HEK293 (cell line): ENCODE data around the gene RASL10B.

Source experiments
- HOXC10 ChIP-seq: sonication (generic); formaldehyde crosslinking; IDR thresholded peaks from 2 replicates; pipeline ENCODE4 v1.8.1; 2023; ENCODE audit warnings: mild to moderate bottlenecking, missing genetic modification reagents
- PRDM10 ChIP-seq: fragments of 450-650 bp; formaldehyde crosslinking; IDR thresholded peaks from 2 replicates; pipeline ENCODE4 v1.5.1; 2016; ENCODE audit warnings: missing biosample characterization, missing genetic modification characterization
- PRDM4 ChIP-seq: fragments of 450-650 bp; formaldehyde crosslinking; IDR thresholded peaks from 2 replicates; pipeline ENCODE4 v1.5.1; 2017; ENCODE audit warnings: missing biosample characterization, missing genetic modification characterization
- SP7 ChIP-seq: fragments of 450-650 bp; formaldehyde crosslinking; IDR thresholded peaks from 2 replicates; pipeline ENCODE4 v1.5.1; 2016; ENCODE audit warnings: missing biosample characterization, missing genetic modification characterization
- TRIM28 ChIP-seq: IDR thresholded peaks from 2 replicates; pipeline ENCODE4 v1.6.1; 2011; ENCODE audit warnings: low read length, control low read depth, borderline replicate concordance
- YY2 ChIP-seq: fragments of 450-650 bp; formaldehyde crosslinking; IDR thresholded peaks from 2 replicates; pipeline ENCODE4 v1.5.1; 2016; ENCODE audit warnings: missing biosample characterization, missing genetic modification characterization
- ZFP37 ChIP-seq: fragments of 450-650 bp; formaldehyde crosslinking; IDR thresholded peaks from 2 replicates; pipeline ENCODE4 v1.5.1; 2016; ENCODE audit warnings: missing biosample characterization, missing genetic modification characterization
- ZNF140 ChIP-seq: fragments of 450-650 bp; formaldehyde crosslinking; IDR thresholded peaks from 2 replicates; pipeline ENCODE4 v1.5.1; 2016; ENCODE audit warnings: missing biosample characterization, missing genetic modification characterization
- ZNF146 ChIP-seq: fragments of 450-650 bp; formaldehyde crosslinking; IDR thresholded peaks from 2 replicates; pipeline ENCODE4 v1.5.1; 2016; ENCODE audit warnings: missing biosample characterization, missing genetic modification characterization
- ZNF174 ChIP-seq: fragments of 450-650 bp; formaldehyde crosslinking; IDR thresholded peaks from 2 replicates; pipeline ENCODE4 v1.5.0; 2017; ENCODE audit warnings: missing biosample characterization, mild to moderate bottlenecking, missing genetic modification characterization
- ZNF324 ChIP-seq: fragments of 450-650 bp; formaldehyde crosslinking; IDR thresholded peaks from 2 replicates; pipeline ENCODE4 v1.5.1; 2016; ENCODE audit warnings: missing biosample characterization, missing genetic modification characterization
- ZNF335 ChIP-seq: fragments of 450-650 bp; formaldehyde crosslinking; conservative IDR thresholded peaks from 2 replicates; pipeline ENCODE4 v1.5.1; 2016; ENCODE audit warnings: missing biosample characterization, missing genetic modification characterization
- ZNF48 ChIP-seq: fragments of 450-650 bp; formaldehyde crosslinking; IDR thresholded peaks from 2 replicates; pipeline ENCODE4 v1.5.1; 2016; ENCODE audit warnings: missing biosample characterization, missing genetic modification characterization
- ZNF521 ChIP-seq: fragments of 450-650 bp; formaldehyde crosslinking; IDR thresholded peaks from 2 replicates; pipeline ENCODE4 v1.5.1; 2017; ENCODE audit warnings: missing biosample characterization, mild to moderate bottlenecking, missing genetic modification characterization
- ZNF555 ChIP-seq: fragments of 450-650 bp; formaldehyde crosslinking; conservative IDR thresholded peaks from 2 replicates; pipeline ENCODE4 v1.5.1; 2017; ENCODE audit warnings: missing biosample characterization, mild to moderate bottlenecking, missing genetic modification characterization, inconsistent platforms
- ZNF610 ChIP-seq: fragments of 450-650 bp; formaldehyde crosslinking; IDR thresholded peaks from 2 replicates; pipeline ENCODE4 v1.5.1; 2016; ENCODE audit warnings: missing biosample characterization, missing genetic modification characterization, borderline replicate concordance
- ZNF623 ChIP-seq: fragments of 450-650 bp; formaldehyde crosslinking; IDR thresholded peaks from 2 replicates; pipeline ENCODE4 v1.5.1; 2016; ENCODE audit warnings: missing biosample characterization, missing genetic modification characterization
- ZNF707 ChIP-seq: fragments of 450-650 bp; formaldehyde crosslinking; IDR thresholded peaks from 2 replicates; pipeline ENCODE4 v1.5.1; 2016; ENCODE audit warnings: missing biosample characterization, missing genetic modification characterization
- ZNF76 ChIP-seq: fragments of 450-650 bp; formaldehyde crosslinking; IDR thresholded peaks from 2 replicates; pipeline ENCODE4; 2016; ENCODE audit warnings: low read depth, missing biosample characterization, missing genetic modification characterization, borderline replicate concordance
- ZNF830 ChIP-seq: fragments of 450-650 bp; IDR thresholded peaks from 2 replicates; pipeline ENCODE4 v1.5.0; 2018; ENCODE audit warnings: missing biosample characterization, missing genetic modification characterization, low read depth, mild to moderate bottlenecking, moderate library complexity
- ZSCAN4 ChIP-seq: fragments of 450-650 bp; formaldehyde crosslinking; IDR thresholded peaks from 2 replicates; pipeline ENCODE4 v1.5.1; 2017; ENCODE audit warnings: missing biosample characterization, missing genetic modification characterization
- ZXDB ChIP-seq: fragments of 450-650 bp; formaldehyde crosslinking; IDR thresholded peaks from 2 replicates; pipeline ENCODE4 v1.5.1; 2016; ENCODE audit warnings: missing biosample characterization, missing genetic modification characterization
- TF ChIP-seq, protein P1 (sequence below): fragments of 450-650 bp; formaldehyde crosslinking; optimal IDR thresholded peaks from 2 replicates; pipeline ENCODE3; 2016; ENCODE audit warnings: missing biosample characterization, mild to moderate bottlenecking, missing genetic modification characterization
- TF ChIP-seq, protein P2 (sequence below): fragments of 450-650 bp; formaldehyde crosslinking; IDR thresholded peaks from 2 replicates; pipeline ENCODE4 v1.5.1; 2017; ENCODE audit warnings: missing biosample characterization, missing genetic modification characterization
- TF ChIP-seq, protein P3 (sequence below): fragments of 450-650 bp; formaldehyde crosslinking; IDR thresholded peaks from 2 replicates; pipeline ENCODE4 v1.5.1; 2017; ENCODE audit warnings: missing biosample characterization, missing genetic modification characterization
- TF ChIP-seq, protein P4 (sequence below): fragments of 450-650 bp; formaldehyde crosslinking; IDR thresholded peaks from 2 replicates; pipeline ENCODE4 v1.5.1; 2016; ENCODE audit warnings: missing biosample characterization, missing genetic modification characterization

The RASL10B gene

DNA sequence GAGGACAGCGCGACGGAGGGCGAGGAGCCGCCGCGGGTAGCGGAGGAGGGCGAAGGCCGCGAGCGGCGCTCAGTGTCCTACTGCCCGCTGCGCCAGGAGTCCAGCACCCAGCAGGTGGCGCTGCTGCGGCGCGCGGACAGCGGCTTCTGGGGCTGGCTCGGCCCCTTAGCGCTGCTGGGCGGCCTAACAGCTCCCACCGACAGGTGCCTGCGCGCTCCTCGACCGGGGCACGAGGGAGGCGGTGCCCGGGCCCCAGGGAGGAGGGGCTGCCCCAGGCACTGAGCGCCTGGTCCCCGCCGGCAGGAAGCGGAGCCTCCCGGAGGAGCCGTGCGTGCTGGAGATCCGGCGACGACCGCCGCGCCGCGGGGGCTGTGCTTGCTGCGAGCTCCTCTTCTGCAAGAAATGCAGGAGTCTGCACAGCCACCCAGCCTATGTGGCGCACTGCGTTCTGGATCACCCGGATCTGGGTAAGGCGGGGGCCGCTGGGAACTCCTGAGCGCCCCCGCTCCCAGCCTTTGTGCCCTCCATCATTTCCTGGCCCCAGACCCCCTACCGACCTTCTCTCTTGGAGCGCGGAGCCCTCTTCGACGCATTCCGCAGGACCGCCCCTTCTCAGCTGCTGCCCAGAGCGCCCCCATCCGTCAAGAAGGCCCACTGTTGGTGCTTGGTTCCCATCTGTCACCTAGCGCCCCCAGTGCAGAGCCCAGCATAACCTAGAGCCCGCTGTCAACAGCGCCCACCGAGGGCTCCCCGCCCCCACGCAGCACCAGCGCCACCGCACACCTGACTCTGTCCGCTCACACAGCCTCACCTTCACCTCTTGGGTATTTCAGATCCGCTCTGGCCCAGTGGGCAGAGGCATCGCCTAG lies 32.9 kb downstream of the RASL10B start (continued):
- TF ChIP-seq PRDM4 (tag by site-specific recombination) = no peak
- no peak for TF ChIP-seq ZNF830 (tag by site-specific recombination)
- no peak for TF ChIP-seq ZNF707 (tag by site-specific recombination)
- no peak for TF ChIP-seq ZNF555 (tag by site-specific recombination)
- TF ChIP-seq, protein P1, sequence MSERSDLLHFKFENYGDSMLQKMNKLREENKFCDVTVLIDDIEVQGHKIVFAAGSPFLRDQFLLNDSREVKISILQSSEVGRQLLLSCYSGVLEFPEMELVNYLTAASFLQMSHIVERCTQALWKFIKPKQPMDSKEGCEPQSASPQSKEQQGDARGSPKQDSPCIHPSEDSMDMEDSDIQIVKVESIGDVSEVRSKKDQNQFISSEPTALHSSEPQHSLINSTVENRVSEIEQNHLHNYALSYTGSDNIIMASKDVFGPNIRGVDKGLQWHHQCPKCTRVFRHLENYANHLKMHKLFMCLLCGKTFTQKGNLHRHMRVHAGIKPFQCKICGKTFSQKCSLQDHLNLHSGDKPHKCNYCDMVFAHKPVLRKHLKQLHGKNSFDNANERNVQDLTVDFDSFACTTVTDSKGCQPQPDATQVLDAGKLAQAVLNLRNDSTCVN = peak; percentile 97
- TF ChIP-seq ZNF146 = no peak
- no peak for TF ChIP-seq ZNF174 (tag by site-specific recombination)
- no peak for TF ChIP-seq ZNF521
- 0 out of 2 replicates have a peak, but pooled peaks have one; percentile 62 for TF ChIP-seq HOXC10
- TF ChIP-seq, protein P2, sequence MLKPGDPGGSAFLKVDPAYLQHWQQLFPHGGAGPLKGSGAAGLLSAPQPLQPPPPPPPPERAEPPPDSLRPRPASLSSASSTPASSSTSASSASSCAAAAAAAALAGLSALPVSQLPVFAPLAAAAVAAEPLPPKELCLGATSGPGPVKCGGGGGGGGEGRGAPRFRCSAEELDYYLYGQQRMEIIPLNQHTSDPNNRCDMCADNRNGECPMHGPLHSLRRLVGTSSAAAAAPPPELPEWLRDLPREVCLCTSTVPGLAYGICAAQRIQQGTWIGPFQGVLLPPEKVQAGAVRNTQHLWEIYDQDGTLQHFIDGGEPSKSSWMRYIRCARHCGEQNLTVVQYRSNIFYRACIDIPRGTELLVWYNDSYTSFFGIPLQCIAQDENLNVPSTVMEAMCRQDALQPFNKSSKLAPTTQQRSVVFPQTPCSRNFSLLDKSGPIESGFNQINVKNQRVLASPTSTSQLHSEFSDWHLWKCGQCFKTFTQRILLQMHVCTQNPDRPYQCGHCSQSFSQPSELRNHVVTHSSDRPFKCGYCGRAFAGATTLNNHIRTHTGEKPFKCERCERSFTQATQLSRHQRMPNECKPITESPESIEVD = no peak
- peak; percentile 68 for TF ChIP-seq PRDM10 (tag by site-specific recombination)
- TF ChIP-seq TRIM28 = peak; percentile 55; the same call in 1 of the 2 replicates
- peak; percentile 86 for TF ChIP-seq ZNF76 (tag by site-specific recombination)
- TF ChIP-seq ZNF140 = no peak; the same call in 1 of the 2 replicates
- TF ChIP-seq ZNF335 (tag by site-specific recombination) = peak; percentile 89
- 0 out of 2 replicates have a peak, but pooled peaks have one; percentile 22 for TF ChIP-seq YY2 (tag by site-specific recombination)
- TF ChIP-seq, protein P3, sequence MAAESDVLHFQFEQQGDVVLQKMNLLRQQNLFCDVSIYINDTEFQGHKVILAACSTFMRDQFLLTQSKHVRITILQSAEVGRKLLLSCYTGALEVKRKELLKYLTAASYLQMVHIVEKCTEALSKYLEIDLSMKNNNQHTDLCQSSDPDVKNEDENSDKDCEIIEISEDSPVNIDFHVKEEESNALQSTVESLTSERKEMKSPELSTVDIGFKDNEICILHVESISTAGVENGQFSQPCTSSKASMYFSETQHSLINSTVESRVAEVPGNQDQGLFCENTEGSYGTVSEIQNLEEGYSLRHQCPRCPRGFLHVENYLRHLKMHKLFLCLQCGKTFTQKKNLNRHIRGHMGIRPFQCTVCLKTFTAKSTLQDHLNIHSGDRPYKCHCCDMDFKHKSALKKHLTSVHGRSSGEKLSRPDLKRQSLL (tag by site-specific recombination) = peak; percentile 67
- TF ChIP-seq ZNF610 (tag by site-specific recombination) = peak; percentile 90
- no peak for TF ChIP-seq ZNF48 (tag by site-specific recombination)
- no peak for TF ChIP-seq ZXDB (tag by site-specific recombination)
- peak; percentile 10; the same call in 1 of the 2 replicates for TF ChIP-seq ZNF623
- TF ChIP-seq SP7 (tag by site-specific recombination) = peak; percentile 81
- 0 out of 2 replicates have a peak, but pooled peaks have one; percentile 58 for TF ChIP-seq ZFP37 (tag by site-specific recombination)
- peak; percentile 44; the same call in 1 of the 2 replicates for TF ChIP-seq ZNF324
- TF ChIP-seq, protein P4, sequence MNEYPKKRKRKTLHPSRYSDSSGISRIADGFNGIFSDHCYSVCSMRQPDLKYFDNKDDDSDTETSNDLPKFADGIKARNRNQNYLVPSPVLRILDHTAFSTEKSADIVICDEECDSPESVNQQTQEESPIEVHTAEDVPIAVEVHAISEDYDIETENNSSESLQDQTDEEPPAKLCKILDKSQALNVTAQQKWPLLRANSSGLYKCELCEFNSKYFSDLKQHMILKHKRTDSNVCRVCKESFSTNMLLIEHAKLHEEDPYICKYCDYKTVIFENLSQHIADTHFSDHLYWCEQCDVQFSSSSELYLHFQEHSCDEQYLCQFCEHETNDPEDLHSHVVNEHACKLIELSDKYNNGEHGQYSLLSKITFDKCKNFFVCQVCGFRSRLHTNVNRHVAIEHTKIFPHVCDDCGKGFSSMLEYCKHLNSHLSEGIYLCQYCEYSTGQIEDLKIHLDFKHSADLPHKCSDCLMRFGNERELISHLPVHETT (tag by site-specific recombination) = 0 out of 2 replicates have a peak, but pooled peaks have one; percentile 57
- TF ChIP-seq ZSCAN4 (tag by site-specific recombination) = no peak
